HPDE6-E6E7 (cell line): Measurements from ENCODE around the gene XRCC3.
"Not testable (repeated sequence)": the region's sequence is repeated elsewhere in the genome, so short reads cannot be mapped to it uniquely, and the experiment has no call there.

Source experiments
- DNase-seq: peaks from one replicate; pipeline ENCODE4 v3.0.0; 2011; ENCODE audit warnings: missing footprints; ENCODE audit errors: extremely low spot score

XRCC3 gene

GRCh38 chr14:103694572-103695026 is 20.7 kb downstream of the XRCC3 start:
- DNase-seq: no peak

- DNase-seq: no peak
Observed at GRCh38 chr14:103693515-103693914, 21.7 kb downstream of the XRCC3 start.

GRCh38 chr14:103692871-103693270 is 22.4 kb downstream of the XRCC3 start:
- no peak for DNase-seq

- DNase-seq: no peak
Observed at GRCh38 chr14:103692159-103692558, 23.1 kb downstream of the XRCC3 start.

GRCh38 chr14:103691655-103692054 is 23.6 kb downstream of the XRCC3 start:
- not testable (repeated sequence) for DNase-seq

GRCh38 chr14:103690332-103690731 is 24.9 kb downstream of the XRCC3 start:
- no peak for DNase-seq

- DNase-seq: no peak
Observed at GRCh38 chr14:103688906-103689902, 26.0 kb downstream of the XRCC3 start.

GRCh38 chr14:103688441-103688840 is 26.8 kb downstream of the XRCC3 start:
- no peak for DNase-seq

- no peak for DNase-seq
Observed at GRCh38 chr14:103687712-103688111, 27.5 kb downstream of the XRCC3 start.

GRCh38 chr14:103686831-103687485 is 28.3 kb downstream of the XRCC3 start:
- DNase-seq: no peak

- no peak for DNase-seq
Observed at GRCh38 chr14:103685276-103686211, 29.7 kb downstream of the XRCC3 start.

- no peak for DNase-seq
Observed at GRCh38 chr14:103684871-103685270, 30.4 kb downstream of the XRCC3 start.

GRCh38 chr14:103684471-103684870 is 30.8 kb downstream of the XRCC3 start:
- no peak for DNase-seq

GRCh38 chr14:103683139-103683538 is 32.1 kb downstream of the XRCC3 start:
- DNase-seq: no peak

GRCh38 chr14:103680491-103681231 is 34.6 kb downstream of the XRCC3 start:
- DNase-seq: no peak

- DNase-seq: no peak
Observed at GRCh38 chr14:103679351-103679750, 35.9 kb downstream of the XRCC3 start.

GRCh38 chr14:103676881-103677675 is 38.2 kb downstream of the XRCC3 start:
- DNase-seq: no peak

- no peak for DNase-seq
Observed at GRCh38 chr14:103675957-103676356, 39.3 kb downstream of the XRCC3 start.

- DNase-seq: no peak
Observed at GRCh38 chr14:103671911-103672310, 43.3 kb downstream of the XRCC3 start.

- DNase-seq: no peak
Observed at GRCh38 chr14:103669370-103669769, 45.9 kb downstream of the XRCC3 start.
